Activated CD8-positive, alpha-beta memory T cell treated with anti-CD3 and anti-CD28 coated beads, Interleukin-2, amount 50 U/mL, for 1 hour (primary cell): ENCODE measurements around the gene CD6.

Experiments used
- DNase-seq: peaks from one replicate; pipeline ENCODE4 v3.0.0-alpha.2; 2020; ENCODE audit errors: extremely low read depth

The CD6 gene

DNA sequence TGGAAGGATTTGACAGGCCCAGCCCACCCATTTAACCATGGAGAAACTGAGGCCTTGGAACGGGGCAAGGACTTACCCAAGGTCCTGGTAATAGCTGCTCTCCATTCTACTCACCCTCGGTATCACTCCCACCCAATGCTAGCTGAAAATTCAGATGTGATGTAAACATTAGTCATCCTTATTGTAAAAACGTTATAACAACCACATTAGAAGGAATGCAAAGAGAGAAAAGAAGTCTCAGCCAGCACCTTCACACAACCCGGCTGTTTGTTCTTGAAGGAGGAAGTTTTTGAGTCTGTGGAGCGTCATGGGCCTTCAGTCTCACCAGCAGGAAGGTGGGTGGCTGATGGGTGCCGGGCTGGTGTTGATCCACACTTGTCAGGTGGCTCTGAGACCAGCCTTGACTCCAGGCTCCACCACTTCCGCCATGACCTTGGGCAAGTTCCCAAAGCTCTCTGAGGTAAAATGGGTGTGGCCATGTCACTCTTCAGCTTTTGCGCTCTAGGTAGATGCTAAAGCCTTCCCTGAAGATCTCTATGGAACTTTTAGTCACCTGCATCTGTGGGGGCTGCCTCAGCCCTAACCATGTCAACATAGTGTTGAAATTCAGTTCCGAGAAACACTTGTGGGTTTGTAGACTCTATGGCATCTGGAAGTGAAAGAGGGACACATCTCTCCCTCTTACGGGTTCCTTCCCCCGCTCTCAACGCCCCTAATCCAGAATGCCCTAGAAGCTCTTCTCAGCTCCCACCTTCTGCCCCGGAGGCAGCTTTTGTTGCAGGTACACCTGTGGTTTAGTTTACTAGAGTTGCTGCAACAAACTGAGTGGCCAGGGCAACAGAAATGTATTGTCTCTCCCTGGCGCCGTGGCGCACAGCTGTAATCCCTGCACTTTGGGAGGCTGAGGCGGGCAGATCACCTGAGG, 14.8 kb downstream of the CD6 start:
- DNase-seq = peak; percentile 97

DNA sequence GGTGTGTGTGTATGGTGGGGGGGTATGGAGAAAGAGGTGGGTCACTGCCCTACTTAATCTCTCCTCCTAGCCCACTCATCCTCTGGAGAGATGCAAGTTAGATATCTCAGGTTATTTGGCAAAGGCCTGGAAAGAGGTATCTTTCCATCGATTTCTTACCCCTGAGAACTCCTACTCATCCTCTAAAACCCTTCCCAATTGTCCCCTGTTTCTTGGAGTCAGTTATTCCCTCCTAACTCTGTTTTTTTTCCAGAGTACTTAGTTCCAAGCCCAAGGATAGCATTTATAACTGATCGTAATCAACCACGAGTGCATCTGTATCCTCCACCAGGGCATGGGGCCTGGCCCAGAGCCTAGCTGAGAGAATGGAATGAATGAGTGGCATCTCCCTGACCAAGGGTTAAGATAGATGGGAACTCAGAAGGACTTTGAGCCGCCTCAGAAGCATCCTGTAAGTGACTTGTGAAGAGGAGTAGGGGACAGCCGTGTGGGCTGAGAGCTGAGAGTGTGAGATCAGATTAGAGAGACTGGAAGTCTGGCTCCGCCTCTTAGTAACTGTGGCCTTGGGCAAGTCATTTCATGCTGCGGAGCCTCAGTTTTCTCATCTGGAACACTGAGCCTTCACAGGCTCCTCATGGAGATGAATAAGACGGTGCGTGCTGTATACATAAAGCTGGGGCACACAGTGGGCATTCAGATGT, 16.2 kb downstream of the CD6 start:
- no peak for DNase-seq

DNA sequence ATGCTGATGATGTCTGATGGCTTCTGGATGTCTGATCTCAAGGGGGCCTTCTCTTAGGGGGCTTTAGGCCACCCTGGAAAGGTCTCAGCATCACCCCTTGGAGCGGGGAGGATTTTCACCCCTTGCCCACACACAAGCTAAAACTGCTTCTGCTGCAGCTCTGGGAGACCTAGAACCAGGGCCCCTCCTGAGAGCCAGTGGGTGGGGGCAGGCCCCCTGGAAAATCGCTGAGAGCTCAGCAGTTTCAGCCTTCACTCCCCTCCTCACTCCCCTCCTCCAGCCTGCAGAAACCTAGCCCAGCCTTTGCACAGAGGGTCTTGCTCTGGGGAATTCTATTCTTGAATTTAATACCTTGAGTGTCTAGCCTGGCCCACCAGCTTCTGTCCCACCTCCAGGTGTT, 17.2 kb downstream of the CD6 start:
- no peak for DNase-seq

DNA sequence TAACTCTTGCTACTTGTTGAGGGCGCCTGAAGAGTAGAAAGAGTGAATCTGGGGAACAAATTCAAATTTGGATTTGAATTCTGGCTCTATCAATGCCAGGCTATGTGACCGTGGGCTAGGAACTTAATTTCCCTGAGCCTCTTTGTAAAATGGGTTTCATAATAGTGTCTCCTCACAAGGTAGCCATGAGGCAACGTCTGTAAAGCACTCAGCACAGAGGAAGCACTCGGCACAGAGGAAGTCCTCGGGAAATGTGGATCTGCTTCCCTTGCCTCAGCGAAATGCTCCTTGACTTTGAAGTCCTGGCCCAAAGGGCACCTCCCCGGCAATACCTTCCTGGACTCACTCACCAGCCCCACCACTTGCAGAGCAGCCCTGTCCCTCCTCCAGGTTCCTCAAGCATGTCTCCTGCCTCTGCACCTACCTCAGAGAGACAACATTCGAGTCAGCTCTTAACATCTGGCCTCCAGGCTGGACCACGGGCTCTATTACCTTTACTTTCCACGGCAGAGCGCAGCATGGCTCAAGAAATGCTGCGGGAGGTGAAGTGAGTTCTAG, 17.7 kb downstream of the CD6 start:
- no peak for DNase-seq

DNA sequence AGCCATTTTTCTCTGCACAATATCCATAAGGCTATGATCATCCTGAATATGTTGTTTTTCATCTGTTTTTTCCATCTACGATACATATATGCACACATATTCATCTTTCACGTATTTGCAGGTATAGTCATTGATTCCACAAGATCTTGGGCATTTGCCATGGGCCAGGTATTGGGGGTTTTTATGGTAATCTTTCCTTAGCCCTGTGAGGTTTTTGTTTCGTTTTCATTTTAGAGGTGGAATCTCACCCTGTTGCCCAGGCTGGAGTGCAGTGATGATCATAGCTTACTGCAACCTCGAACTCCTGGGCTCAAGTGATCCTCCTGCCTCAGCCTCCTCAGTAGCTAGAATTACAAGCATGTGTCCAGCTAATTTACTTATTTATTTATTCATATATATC, 20.0 kb downstream of the CD6 start:
- no peak for DNase-seq

DNA sequence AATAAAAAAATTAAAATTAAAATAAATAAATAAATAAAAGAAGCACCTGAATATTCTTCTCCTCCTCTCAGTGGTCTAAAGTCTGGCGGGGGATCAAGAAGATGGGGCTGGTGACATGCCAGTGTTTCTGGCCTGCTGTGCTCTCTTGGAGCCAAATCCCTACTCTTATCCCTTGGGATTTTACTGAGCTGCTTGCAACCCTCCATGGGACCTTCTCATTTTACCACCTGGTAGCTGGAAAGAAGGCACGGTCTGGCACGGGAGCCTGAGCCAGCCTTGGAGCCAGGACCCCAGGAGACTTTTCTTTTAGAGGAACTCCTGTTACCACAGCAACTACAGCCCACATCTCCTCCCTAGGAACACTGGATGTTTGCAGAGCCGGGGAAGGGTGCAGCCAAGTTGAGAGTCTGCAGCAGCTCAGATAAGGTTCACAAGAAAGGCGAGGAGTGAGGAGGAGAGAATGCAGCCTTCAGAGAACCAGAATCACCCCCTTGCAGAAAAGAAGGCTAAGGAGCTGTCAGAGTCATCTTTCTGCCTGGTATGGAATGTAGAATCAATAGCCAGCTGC, 21.4 kb downstream of the CD6 start:
- no peak for DNase-seq

DNA sequence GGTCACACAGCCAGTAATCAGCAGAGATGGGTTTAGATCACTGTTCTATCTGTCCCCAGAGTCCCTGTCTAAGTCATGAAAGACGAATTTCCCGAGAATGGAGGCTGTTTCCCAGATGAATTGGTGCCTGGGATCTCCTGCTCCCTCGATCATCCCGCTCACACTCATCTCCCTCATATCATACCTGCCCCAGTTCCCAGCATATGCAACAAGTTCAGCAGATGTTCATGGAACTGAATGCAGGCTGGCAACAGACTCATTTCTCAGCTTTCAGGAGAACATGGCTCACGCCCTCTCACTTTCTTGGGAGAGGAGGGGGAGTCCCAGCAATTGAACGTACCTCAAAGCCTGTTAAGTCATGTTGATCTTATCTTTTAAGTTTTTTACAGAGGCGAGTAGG, 22.1 kb downstream of the CD6 start:
- no peak for DNase-seq

DNA sequence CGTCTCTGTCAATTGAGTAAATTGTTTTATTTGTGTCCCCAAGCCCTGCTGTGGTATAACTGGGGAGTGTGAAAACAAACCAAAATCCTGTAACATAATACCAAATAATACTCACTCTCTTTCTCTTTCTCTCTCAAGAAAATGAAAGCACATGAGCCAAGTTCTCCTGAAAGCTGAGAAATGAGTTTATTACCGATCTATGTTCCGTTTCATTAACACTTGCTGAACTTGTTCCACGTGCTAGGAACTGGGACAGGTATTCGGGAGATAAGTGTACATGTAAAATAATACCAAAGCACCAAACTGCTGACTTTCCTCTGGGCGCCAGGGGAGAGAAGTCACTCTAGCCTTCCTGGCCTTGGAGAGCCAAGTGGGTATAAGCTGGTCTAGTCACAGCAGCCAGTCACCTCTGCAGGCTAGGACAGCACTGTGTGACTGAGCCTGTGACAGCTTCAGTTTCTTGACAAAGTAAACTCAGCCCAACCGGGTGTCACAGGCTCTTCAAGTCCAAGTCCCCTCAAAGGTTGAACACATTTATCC, 23.1 kb downstream of the CD6 start:
- DNase-seq = no peak

DNA sequence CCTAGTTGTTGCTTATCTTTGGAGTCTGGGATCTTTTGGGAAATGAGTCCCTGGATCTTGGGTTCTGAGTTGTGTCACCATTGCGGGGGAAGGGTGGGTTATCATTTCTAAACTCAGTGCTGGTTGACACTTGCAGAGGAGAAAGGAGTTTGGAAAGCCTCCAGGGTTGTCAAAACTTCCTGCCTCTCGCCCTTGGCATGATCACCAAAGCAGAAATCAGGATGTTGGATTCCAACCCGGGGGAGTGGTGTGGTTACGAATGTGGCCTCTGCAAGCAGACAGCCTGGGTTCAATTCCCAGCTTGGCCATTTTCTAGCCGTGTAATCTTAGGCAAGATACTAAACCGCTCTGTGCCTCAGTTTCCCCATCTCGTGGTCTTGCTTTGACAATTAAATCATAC, 24.3 kb downstream of the CD6 start:
- DNase-seq = no peak

DNA sequence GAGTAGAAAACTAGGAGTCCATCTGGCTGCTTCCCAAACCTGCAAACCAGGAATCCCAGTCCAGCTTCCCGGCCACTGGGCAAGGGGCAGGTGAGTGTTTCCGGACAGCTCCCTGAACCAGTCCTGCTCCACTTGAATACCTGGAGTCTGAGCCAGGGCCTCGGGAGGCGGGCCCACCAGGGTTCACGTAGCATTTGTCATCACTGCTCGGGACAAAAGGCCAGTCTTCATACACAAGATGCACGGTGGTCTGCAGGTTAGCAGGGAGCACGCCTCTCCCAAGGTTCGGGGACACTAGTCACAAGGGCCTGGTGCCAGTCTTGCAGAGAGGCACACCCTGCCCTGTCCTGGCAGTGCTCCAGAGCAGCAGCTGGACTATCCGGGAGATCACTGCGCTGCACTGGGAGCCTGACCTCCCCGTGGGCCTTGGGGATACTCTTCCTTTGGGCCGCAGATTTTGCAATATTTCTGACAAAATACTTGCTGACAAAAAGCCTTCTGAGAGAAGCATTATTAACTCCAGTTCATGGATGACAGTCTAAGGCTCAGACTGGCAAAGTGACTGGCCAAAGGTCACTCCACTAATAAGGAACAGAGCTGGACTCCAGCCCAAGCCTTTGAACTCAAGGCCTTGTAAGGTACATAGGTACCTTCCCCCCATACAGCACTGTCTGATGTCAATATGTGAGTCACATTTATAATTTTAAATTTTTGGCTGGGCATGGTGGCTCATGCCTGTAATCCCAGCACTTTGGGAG, 25.1 kb downstream of the CD6 start:
- no peak for DNase-seq

DNA sequence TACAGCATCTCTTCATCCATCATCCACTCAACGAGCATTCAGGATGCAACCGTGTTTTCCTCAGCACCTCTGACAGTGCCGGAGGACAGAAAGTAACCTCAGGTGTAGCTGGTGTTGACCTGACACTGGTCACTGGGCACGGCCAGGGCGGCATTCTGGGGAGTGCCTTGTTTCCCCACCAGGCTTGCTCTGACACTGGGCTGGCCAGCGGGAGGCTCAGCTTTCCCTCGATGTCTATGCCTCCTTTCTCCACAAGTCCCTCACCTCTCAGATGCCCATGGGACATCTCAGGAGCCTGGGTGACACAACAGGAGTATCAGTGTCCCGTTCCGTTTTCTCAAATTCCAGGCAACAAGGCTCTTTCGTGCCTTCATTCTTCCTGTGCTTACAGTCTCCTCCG, 28.9 kb downstream of the CD6 start:
- no peak for DNase-seq

DNA sequence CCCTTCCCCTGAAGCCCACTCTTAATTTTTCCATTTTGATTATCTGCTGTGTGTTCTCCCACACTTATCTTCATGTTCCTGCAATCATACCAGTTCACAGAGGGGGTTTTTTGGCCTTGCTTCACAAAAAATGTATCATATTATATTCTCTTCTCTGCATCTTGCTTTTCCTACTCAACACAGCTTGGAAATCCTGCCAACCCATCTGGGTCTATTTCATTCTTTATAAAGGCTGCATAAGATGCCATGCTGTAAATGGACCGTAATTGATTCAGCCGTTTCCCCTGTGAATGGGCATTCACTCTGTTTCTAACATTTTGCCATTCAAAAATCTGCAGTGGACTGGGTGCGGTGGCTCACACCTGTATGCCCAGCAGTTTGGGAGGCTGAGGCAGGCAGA, 30.5 kb downstream of the CD6 start:
- no peak for DNase-seq

DNA sequence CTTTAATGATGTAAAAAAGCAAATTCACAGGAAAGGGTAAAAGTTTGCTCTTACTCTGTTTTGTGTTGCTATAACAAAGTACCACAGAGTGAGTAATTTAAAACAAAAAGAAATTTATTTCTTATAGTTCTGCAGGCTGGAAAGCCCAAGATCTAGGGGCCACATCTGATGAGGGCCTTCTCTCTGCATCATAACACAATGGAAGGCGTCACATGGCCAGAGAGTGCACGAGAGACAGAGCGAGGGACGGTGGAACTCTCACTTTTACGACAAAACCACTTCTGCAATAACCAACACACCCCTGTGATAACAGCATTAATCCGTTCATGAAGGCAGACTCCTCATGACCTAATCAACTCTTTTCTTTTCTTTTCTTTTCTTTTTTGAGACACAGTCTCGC, 31.1 kb downstream of the CD6 start:
- DNase-seq = no peak

DNA sequence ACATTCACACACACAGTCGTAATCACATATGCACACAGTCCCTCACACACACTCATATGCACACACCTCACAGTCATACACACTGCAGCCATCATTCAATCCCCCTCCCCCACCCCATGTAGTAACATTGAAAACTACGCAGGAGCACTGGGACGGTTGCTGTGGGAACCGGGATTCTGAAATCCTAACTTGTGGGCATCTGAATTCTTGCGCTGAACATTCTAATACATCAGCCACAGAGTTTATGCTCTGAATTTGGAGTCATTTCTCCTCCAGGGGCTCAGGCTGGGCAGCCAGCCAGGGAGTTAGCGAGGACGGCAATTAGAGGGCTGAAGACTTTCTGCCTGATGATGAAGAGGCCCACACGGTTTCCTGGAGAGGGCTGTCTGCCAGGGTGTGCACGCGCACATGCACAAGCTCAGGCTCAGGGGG, 32.7 kb downstream of the CD6 start:
- DNase-seq = no peak

DNA sequence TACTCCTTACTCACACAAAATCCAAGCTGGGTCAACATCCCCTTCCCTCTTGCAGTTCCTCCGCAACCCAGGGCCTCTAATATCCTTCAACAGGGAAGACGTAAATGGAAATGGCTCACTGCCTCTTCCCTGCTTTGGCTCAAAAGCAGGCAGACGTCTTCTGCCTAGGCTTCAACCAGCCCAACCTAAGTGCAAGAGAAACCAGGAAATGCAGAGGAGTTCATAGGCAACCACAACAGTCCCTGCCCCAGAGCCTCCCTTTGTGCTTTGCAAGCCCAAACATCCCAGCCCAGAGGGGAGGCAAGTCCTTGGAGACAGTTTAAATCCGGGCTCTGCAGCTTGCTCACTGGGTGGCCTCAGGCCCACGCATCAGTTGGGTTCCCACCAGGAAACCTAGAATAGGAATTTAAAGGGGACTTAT, 33.3 kb downstream of the CD6 start:
- DNase-seq = no peak

DNA sequence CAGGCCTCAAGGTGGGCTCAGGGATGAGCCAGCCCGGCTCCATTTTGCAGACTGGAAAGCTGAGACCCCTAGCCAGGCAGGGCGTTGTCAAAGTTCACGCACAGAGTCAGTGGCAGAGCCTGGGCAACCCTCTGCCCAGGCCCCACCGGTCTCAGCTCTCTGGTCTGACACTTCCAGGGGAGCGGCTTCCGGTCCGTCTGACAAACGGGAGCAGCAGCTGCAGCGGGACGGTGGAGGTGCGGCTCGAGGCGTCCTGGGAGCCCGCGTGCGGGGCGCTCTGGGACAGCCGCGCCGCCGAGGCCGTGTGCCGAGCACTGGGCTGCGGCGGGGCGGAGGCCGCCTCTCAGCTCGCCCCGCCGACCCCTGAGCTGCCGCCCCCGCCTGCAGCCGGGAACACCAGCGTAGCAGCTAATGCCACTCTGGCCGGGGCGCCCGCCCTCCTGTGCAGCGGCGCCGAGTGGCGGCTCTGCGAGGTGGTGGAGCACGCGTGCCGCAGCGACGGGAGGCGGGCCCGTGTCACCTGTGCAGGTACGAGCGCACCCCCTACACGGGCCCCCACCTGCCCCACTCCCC, 36.0 kb downstream of the CD6 start:
- DNase-seq = no peak

DNA sequence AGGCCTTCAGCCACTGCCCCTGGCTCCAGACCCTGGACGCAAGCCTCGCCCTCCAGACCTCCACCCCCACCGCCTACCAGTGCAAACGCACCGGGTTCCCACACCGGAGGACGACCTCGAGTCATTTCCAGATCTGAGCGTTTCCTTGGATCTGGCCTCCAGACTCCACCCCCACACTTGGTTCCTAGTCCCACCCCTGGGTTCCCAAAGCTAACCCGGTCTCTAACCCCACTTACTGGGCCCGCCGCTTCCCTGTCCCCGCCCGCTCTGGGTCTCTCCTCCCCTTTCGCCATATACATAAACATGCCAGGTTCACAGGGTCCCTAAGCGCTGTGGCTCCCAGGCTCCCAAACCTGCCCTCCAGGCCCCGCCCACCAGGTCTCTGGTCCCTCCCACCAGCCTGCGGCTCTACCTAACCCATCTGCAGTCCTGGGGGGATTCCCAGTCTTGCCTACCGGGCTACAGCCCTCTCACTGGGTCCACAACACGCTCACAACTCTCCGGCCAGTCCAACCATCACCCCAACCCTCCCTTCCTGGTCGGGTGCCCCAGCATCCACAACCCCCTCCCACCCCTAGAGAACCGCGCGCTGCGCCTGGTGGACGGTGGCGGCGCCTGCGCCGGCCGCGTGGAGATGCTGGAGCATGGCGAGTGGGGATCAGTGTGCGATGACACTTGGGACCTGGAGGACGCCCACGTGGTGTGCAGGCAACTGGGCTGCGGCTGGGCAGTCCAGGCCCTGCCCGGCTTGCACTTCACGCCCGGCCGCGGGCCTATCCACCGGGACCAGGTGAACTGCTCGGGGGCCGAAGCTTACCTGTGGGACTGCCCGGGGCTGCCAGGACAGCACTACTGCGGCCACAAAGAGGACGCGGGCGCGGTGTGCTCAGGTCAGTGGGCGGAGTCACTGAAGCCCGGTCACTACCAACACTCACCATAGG, 36.7 kb downstream of the CD6 start:
- DNase-seq = no peak

DNA sequence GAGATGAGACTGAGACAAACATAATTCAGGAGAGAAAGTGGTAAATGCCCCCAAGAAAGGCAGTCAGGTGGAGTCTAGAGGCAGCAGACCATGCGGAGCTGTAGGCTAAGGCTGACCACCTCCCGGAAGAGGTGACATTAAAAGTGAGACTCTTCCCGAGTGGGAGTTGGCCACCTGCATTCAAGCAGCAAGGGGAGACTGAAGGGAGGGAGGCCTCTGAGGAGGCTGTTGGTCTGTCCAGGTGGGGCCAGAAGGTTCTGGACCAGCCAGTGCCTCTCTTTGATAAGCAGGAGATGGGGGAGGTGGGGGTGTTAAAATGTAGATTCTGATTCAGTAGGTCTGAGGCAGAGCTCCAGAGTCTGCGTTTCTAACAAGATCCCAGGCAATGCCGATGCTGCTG, 37.5 kb downstream of the CD6 start:
- no peak for DNase-seq

DNA sequence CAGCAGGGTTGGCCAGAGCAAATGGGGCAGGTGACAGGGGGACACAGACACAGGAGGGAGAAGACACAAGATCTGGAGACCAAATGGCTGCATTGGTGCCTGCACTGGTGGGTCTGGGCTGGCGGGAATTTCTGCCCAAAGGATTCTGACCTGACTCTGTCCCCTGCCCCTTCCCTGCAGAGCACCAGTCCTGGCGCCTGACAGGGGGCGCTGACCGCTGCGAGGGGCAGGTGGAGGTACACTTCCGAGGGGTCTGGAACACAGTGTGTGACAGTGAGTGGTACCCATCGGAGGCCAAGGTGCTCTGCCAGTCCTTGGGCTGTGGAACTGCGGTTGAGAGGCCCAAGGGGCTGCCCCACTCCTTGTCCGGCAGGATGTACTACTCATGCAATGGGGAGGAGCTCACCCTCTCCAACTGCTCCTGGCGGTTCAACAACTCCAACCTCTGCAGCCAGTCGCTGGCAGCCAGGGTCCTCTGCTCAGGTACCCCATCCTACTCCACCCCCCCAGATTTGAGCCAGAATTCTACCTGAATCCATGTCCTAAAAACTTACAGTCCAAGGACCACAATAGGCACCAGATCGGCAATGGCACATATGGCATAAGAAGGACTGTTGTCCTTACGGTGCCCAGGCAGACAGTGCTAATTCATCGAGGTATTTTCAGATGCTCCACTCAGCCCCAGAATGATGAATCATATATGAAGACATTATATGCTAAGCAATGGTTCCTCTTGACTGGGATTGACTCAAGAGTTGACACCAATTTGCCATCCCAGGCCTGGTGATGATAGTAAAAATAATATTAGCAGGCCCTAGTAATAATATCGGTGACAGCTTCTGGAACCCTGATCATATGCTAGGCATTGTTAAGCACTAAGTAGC, 38.2 kb downstream of the CD6 start:
- DNase-seq = no peak
